CD14-positive monocyte (primary cell): Measurements from ENCODE around the gene INTS12. TPM values are rescaled to one million over a fixed set of nuclear protein-coding genes. Genes with fewer than 3 reads are reported as not detected.

Experiments
- DNase-seq, 3 donors: peaks; one replicate each; pipeline ENCODE4 v3.0.0-alpha.2; 2011 to 2022
- H2AFZ ChIP-seq: 2 replicates; pipeline ENCODE4 v1.6.0; 2012; ENCODE audit warnings: mild to moderate bottlenecking, low read depth, low read length, inconsistent platforms; ENCODE audit not compliant: insufficient read depth, poor library complexity, severe bottlenecking
- H3K27ac ChIP-seq, 2 donors: 1 replicate in 1 of 2; 2 replicates in 1 of 2; pipeline ENCODE4 v1.5.1; 2012 to 2013; ENCODE audit warnings: low read length in 2 of 2, control low read depth in 1 of 2, inconsistent platforms in 1 of 2, low read depth in 1 of 2, mild to moderate bottlenecking in 1 of 2
- H3K27me3 ChIP-seq, 2 donors: one replicate each; pipeline versions ENCODE4 v1.6.0 to v1.6.1; 2011 to 2013; ENCODE audit warnings: low read length in 2 of 2; ENCODE audit not compliant: control insufficient read depth in 2 of 2, insufficient read depth in 2 of 2
- H3K36me3 ChIP-seq, 2 donors: replicated peaks in 1 of 2; 1 replicate in 1 of 2; 2 replicates in 1 of 2; pipeline versions ENCODE4 v1.5.1 to v1.6.1; 2012 to 2013; ENCODE audit warnings: low read length in 2 of 2, control low read depth in 1 of 2, inconsistent platforms in 1 of 2, mild to moderate bottlenecking in 1 of 2; ENCODE audit not compliant: insufficient read depth in 2 of 2, control insufficient read depth in 1 of 2
- H3K4me1 ChIP-seq, 2 donors: 1 replicate in 1 of 2; 2 replicates in 1 of 2; pipeline versions ENCODE4 v1.5.1 to v1.6.1; 2012 to 2013; ENCODE audit warnings: low read length in 2 of 2, control low read depth in 1 of 2, inconsistent platforms in 1 of 2, mild to moderate bottlenecking in 1 of 2, moderate library complexity in 1 of 2; ENCODE audit not compliant: insufficient read depth in 2 of 2, control insufficient read depth in 1 of 2
- H3K4me2 ChIP-seq: replicated peaks from 2 replicates; pipeline ENCODE3; 2012; ENCODE audit warnings: low read length, moderate library complexity, mild to moderate bottlenecking; ENCODE audit not compliant: poor library complexity, severe bottlenecking; ENCODE audit errors: extremely low read depth
- H3K4me3 ChIP-seq, 3 experiments: fragments of 200-600 bp in 1 of 3; sonication (generic) in 1 of 3; replicated peaks in 1 of 3; 1 replicate in 2 of 3; 2 replicates in 1 of 3; pipeline ENCODE4 v1.5.1; 2011 to 2013; ENCODE audit warnings: low read length in 3 of 3, mild to moderate bottlenecking in 3 of 3, control low read depth in 2 of 3, low read depth in 2 of 3, inconsistent platforms in 1 of 3, moderate library complexity in 1 of 3
- H3K79me2 ChIP-seq: 2 replicates; pipeline ENCODE4 v1.6.0; 2012; ENCODE audit warnings: mild to moderate bottlenecking, control low read depth, inconsistent platforms, low read length, moderate library complexity; ENCODE audit not compliant: insufficient read depth
- H3K9ac ChIP-seq: 2 replicates; pipeline ENCODE4 v1.6.0; 2017; ENCODE audit warnings: low read length, mild to moderate bottlenecking; ENCODE audit not compliant: insufficient read depth, poor library complexity, severe bottlenecking
- H3K9me3 ChIP-seq, 2 donors: replicated peaks in 1 of 2; 1 replicate in 1 of 2; 2 replicates in 1 of 2; pipeline versions ENCODE4 v1.5.1 to v1.6.1; 2012 to 2013; ENCODE audit warnings: low read length in 2 of 2, control low read depth in 1 of 2; ENCODE audit not compliant: control insufficient read depth in 1 of 2, insufficient read depth in 1 of 2
- H4K20me1 ChIP-seq: 2 replicates; pipeline ENCODE4 v1.6.0; 2012; ENCODE audit warnings: mild to moderate bottlenecking, low read length, control low read depth, moderate library complexity; ENCODE audit not compliant: insufficient read depth
- H3K27ac Mint-ChIP-seq, 7 donors: one replicate each; pipeline ENCODE4 v1.8.0; 2020; ENCODE audit warnings: mild to moderate bottlenecking in 7 of 7, mixed read lengths in 7 of 7, moderate library complexity in 6 of 7, inconsistent platforms in 2 of 7
- H3K27me3 Mint-ChIP-seq, 3 donors: one replicate each; pipeline ENCODE4 v1.8.0; 2021 to 2022; ENCODE audit warnings: low read depth in 3 of 3, mild to moderate bottlenecking in 3 of 3, mixed read lengths in 3 of 3, moderate library complexity in 3 of 3, inconsistent platforms in 1 of 3
- H3K36me3 Mint-ChIP-seq, 2 donors: one replicate each; pipeline ENCODE4 v1.8.0; 2020; ENCODE audit warnings: mixed read lengths in 2 of 2, inconsistent platforms in 1 of 2, mild to moderate bottlenecking in 1 of 2
- H3K4me1 Mint-ChIP-seq: one replicate; pipeline ENCODE4 v1.8.0; 2020; ENCODE audit warnings: mild to moderate bottlenecking, mixed read lengths
- H3K4me3 Mint-ChIP-seq, 2 donors: one replicate each; pipeline ENCODE4 v1.8.0; 2020; ENCODE audit warnings: mild to moderate bottlenecking in 2 of 2, mixed read lengths in 2 of 2, moderate library complexity in 1 of 2
- H3K9me3 Mint-ChIP-seq, 7 donors: one replicate each; pipeline ENCODE4 v1.8.0; 2020 to 2022; ENCODE audit warnings: mixed read lengths in 7 of 7, mild to moderate bottlenecking in 6 of 7, moderate library complexity in 6 of 7, inconsistent platforms in 2 of 7
- WGBS: methylation state at CpG from one replicate; pipeline ENCODE4 v1.1.5; 2013; ENCODE audit warnings: missing lambda C conversion rate; ENCODE audit not compliant: insufficient coverage; 5-methylcytosine and 5-hydroxymethylcytosine counted together
- intact Hi-C, 2 donors: fragments of 100-400 bp; cut with micrococcal nuclease; formaldehyde crosslinking; loops; one replicate each; pipeline versions ENCODE4 v1.15.0 to v1.15.1; 2023
- polyA plus RNA-seq, 3 donors: library from polyadenylated mRNA; depleted of rRNA in 1 of 3; unstranded in 2 of 3; stranded (reverse) in 1 of 3; fragments of 300-500 nt in 2 of 3; fragments of >200 nt in 1 of 3; fragmentation: Illumina TruSeq in 2 of 3; gene quantifications; 1 replicate in 2 of 3; 2 replicates in 1 of 3; pipeline ENCODE4 v1.2.3, GENCODE V29; 2012 to 2021
- TF ChIP-seq, protein P1 (sequence below): fragments of 200-600 bp; IDR thresholded peaks from one replicate; pipeline ENCODE4 v1.8.0; 2022; ENCODE audit warnings: antibody characterized with exemption, mild to moderate bottlenecking

Gene INTS12
- polyA plus RNA-seq, 3 donors: 12.0 to 22.9 (median 18.1) TPM

DNA sequence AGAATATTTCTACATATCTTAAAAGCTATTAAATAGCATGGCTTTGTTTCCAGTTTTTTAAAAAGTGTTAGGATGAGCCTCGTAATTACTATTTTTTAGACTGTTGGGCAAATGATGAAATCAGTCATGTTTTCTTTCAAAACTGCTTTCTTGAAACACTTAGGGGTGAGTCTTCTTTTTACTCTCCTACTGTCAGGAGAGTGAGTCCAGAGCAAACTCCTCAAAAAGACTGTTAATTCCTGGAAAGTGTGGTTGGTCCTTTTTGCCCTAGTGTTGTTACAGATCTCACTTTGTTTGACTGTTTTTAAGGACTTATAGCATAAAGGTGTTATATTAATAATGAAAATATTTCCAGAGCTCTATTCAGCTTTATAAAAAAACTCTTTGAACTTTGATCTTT is 6.4 kb upstream of the INTS12 start:
- Histone ChIP-seq H3K4me2 (no peak overlapping the region), H3K4me1 (peaks cover 4 to 6% of the 10 kb centered on the region in 2 donors), H3K4me3 (no peak overlapping the region), H3K9me3 (no peaks in the 10 kb centered on the region), H3K27me3 (no peaks in the 10 kb centered on the region), H3K79me2 (no peaks in the 10 kb centered on the region), H3K36me3 (no peaks in the 10 kb centered on the region), H2AFZ (peak overlapping the region; percentile 36), H4K20me1 (no peaks in the 10 kb centered on the region), H3K9ac (no peak overlapping the region), H3K27ac (no peak overlapping the region)
- H3K9me3 Mint-ChIP-seq: no peaks in the 10 kb centered on the region
- no peak overlapping the region for H3K27ac Mint-ChIP-seq
- WGBS: no CpG with 5 or more reads among the region's 1 CpG
- intact Hi-C loops: no loop called here
- peaks cover 9% of the 10 kb centered on the region for H3K4me1 Mint-ChIP-seq
- DNase-seq: no peak
- H3K27me3 Mint-ChIP-seq: no peaks in the 10 kb centered on the region
- H3K36me3 Mint-ChIP-seq: peaks cover 4 to 9% of the 10 kb centered on the region in 2 donors
- TF ChIP-seq, protein P1, sequence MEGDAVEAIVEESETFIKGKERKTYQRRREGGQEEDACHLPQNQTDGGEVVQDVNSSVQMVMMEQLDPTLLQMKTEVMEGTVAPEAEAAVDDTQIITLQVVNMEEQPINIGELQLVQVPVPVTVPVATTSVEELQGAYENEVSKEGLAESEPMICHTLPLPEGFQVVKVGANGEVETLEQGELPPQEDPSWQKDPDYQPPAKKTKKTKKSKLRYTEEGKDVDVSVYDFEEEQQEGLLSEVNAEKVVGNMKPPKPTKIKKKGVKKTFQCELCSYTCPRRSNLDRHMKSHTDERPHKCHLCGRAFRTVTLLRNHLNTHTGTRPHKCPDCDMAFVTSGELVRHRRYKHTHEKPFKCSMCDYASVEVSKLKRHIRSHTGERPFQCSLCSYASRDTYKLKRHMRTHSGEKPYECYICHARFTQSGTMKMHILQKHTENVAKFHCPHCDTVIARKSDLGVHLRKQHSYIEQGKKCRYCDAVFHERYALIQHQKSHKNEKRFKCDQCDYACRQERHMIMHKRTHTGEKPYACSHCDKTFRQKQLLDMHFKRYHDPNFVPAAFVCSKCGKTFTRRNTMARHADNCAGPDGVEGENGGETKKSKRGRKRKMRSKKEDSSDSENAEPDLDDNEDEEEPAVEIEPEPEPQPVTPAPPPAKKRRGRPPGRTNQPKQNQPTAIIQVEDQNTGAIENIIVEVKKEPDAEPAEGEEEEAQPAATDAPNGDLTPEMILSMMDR: no peak
- no peak overlapping the region for H3K4me3 Mint-ChIP-seq

DNA sequence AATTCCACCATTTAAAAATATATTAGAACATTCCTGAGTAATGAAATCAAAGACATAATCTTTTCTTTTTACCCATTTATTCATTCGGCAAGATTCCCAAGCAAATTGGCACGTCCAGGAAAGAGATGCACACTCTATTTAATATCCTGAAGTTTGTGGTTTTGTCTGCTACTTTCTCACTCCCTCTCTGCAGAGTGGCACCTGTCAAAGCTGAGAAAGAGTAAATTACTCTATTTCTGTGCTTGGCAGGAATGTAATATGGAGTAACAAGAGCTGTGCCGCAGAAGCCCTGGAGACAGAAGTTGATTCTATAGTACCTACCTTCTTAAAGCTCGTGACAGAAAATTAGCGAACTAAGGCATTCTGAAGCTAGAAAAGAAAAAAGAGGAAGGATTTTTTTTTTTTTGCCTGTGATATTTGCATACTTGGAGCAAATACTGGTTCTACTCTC is 5.6 kb upstream of the INTS12 start:
- peaks cover 16% of the 10 kb centered on the region for H3K4me1 Mint-ChIP-seq
- peak overlapping the region; percentile 77 to 92 for H3K4me3 Mint-ChIP-seq
- intact Hi-C loops: no loop called here
- no peak overlapping the region for H3K9ac ChIP-seq
- H3K9me3 Mint-ChIP-seq: no peaks in the 10 kb centered on the region
- H3K27me3 ChIP-seq: no peaks in the 10 kb centered on the region
- H3K36me3 ChIP-seq: no peaks in the 10 kb centered on the region
- H3K27me3 Mint-ChIP-seq: no peaks in the 10 kb centered on the region
- H3K4me2 ChIP-seq: peak overlapping the region; percentile 73
- no peaks in the 10 kb centered on the region for H3K9me3 ChIP-seq
- peaks cover 8 to 13% of the 10 kb centered on the region in 2 donors for H3K4me1 ChIP-seq
- peak overlapping the region in 5 of 7 donors; percentile 12 to 79 (median 73) for H3K27ac Mint-ChIP-seq
- peak; percentile 18 to 49 (median 28) for DNase-seq
- H3K79me2 ChIP-seq: peaks cover 8% of the 10 kb centered on the region
- peak overlapping the region; percentile 84 for H2AFZ ChIP-seq
- H3K4me3 ChIP-seq: peak overlapping the region; percentile 41 to 76 (median 72)
- peak overlapping the region in 1 of 2 donors; percentile 43 for H3K27ac ChIP-seq
- TF ChIP-seq, protein P1: no peak
- 0% methylated on average over 1 of the region's 5 CpGs for WGBS
- peaks cover 0 to 2% of the 10 kb centered on the region in 2 donors for H3K36me3 Mint-ChIP-seq
- H4K20me1 ChIP-seq: no peaks in the 10 kb centered on the region
